Suppressor macrophage treated with lipopolysaccharide for 4 hours (primary cell): Measurements from ENCODE around the gene ARHGAP11A.

ENCODE experiments used
- DNase-seq: peaks from one replicate; pipeline ENCODE4 v3.0.0-alpha.2; 2020

The ARHGAP11A gene

DNA sequence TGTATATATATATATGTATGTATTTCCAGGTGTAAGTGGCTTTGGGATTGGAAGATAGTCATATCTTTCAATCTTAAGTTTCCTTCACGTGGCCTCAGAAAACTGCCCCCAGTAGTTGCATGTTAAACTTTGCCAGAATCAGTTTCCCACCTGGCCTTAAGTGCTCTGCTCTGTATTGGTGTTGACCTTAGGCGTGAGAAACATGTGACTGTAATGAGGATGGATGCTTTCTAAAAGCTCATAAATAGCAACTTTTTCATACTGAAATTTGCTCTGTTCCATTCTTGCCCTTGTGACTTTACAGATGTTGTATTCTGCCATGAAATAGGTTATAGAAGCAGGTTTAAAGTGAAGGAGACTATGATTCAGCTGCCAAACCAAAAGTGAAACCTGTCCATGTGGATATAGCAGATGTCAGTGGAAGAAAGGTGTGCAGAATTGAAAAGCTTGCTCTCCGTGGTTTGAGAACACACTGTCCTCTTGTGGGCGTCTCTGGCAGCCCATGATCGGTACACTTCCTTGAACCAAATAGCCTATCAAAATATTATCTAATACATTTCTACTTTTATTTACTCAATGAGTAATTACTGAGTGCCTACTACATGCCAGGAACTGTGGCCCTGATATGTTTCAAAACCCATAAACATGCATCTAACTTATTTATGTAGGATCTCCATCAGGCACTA is 42.0 kb downstream of the ARHGAP11A start:
- DNase-seq = no peak

DNA sequence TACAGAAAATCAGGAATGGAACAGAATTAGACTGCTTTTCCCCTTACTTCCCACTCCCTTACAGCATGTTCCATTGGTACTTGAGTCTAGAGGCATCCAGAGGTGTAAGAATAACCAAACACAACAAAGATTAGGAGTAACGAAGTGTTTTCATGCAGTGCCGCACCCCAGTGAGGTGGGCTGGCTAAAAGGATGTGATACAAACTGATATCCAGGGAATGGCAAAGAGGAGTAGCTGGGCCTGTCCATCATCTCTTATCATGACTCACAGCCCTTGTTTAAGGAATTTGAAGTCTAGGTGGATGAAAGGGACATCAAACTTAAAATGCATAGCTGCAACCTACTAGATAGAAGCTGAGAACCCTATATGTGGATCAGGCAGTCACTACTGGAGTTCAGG is 42.6 kb downstream of the ARHGAP11A start:
- DNase-seq = no peak

DNA sequence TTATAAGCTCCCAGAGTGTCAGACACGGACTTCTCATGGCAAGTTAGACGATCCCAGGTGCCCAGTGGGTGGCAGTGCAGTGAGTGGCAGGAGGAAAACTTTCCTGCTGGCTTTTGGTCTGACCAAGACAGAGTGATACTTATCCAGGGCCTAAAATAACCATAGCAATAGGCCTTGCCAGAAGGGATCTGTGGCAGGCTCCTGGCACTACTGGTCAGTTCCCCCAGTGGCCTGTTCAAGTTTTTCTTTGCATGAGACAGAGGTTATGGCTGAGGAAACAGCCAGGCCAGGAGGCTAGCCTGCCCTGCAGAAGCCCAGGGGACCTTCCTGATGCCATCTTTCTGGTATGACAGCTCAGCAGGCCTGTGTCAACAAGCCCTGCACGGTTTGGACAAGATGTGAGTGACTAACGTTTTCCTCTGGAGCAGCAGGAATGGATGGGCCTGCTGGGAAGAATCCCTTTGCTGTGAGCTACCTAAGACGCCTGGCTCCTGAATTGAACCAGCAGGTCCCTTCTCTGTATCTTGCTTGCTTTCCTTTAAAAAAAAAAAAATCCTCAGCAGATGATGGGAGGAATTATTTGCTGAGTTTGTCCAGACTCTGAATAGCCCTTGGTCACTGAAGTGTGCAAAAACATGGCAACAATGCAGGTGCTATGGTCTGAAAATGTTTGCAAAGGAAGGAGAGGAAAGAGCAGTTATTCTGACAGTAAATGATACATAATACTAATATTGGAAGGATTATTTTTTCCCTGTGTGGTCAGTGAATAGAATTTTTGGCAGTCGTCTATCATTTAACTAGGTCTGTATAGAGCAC is 44.2 kb downstream of the ARHGAP11A start:
- DNase-seq = no peak

DNA sequence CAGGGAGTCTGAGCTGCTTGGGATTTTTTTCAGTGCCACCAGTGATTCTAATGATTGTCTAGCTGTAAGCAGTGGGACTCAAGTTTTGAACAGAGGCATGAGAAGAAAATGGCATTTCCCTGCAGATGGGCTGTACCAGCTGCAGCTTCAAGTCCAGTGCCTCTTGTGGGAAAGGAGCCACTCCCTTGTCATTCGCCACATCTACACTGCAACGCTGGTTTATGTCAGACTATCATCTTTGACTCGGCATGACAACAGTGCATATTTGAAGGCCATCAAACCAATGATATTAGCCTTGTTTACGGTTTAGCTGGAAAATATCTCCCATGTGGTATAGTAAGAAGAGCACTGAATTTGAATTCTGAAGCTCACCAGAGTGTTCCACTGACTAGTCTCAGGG is 48.4 kb downstream of the ARHGAP11A start:
- no peak for DNase-seq

DNA sequence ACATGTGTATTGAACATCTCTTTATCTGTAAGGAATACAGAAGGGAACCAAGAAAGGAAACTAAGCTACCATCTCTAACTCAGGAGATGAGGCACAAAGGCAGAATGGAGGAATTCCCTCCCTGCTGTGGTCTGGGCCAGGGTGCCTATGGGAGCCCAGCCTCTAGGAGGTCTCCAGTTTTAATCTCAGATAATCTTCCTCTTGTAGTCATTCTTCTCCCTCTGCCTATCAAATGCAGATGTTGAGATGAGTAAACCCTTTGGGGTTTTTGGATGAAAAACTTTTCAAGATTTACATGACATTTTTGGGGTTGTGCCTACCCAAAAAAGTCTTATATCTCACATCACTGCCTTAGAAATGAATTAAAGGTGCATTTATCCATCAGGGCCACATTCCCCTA is 49.5 kb downstream of the ARHGAP11A start:
- DNase-seq = no peak

DNA sequence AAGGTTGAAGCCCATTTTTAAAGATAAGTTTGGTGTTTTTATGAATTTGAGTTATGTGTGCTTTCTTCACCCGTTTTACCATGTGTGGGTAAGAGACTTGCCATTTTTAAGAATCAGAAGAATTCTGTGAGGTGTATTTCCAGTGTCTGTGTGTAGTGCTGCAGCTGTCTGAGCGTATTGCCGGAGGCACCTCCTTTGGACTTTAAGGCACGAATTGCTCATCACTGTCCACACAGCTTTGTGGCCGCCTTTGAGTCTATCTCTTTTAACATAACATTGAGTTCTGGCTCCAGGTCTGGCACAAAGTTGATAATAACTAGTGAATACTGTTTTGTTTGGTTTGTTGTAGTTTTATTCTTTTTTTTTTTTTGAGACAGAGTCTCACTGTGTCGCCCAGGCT is 52.0 kb downstream of the ARHGAP11A start:
- DNase-seq = no peak

DNA sequence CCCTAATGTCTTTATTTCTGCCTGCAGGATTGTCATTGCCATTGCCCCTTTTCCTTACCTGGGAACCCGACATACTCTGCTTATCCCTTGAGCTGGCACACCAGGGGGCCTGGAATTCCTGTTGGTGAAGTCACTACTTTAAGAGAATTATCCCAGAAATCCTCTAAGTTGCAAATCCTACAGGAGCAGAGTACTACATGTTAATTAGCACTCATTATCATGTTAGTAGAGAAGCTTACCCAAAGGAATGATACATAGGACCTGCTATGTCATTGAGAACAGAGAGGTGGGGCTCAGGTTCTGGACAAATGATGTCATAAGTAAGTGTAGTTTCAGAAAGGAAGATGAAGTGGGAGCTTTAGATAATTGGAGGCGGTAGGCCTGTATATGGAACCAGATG is 53.6 kb downstream of the ARHGAP11A start:
- DNase-seq = no peak

DNA sequence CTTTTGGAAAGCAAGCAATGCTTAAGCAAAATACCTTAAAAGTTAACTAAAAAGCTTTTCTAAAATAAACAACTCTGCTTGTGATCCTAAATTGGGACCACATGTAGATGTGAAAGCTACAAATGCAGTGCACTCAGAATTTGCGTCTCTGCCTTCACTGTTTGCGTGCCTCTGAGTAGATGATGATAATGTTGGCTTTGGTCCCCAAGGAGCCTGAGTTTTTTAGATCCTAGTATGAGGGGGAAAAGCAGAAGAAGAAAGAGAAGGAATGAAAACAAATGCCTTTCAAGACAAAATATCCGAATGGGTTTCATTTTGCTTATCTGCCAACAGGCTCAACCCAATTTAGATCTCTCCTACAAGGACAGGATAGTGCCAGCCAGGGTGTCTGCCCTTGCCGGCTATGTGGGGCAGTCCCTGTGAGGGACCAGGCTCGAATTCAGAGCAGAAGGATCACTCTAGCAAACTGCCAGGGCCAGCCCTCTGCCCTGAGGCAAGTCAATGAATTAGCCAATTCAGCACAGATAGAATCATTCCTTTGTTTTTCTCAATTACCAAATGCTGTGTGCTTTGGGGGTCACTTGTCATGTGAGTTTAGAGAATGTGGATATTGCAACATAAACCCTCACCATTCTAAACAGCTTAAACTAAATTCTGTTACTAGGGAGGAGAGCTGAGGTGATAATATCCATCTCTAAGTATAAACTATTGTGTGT is 54.8 kb downstream of the ARHGAP11A start:
- no peak for DNase-seq

DNA sequence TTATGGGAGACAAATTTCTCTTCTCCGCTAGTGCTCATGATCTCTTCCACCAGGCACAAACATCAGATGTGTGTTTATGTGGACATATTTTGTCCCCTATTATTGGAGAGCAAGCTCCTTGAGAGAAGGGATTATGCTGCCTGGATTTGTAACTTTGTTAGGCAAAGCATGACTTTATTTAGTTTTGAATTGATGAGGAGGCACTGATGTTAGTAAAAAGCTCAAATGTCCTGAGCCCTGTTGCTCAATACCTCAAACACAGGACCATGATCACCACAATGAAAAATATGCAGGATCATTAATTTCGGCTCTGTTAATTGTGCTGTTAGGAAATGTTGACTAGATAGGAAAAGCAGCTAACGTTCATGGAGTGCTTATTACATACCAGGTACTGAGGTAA is 55.3 kb downstream of the ARHGAP11A start:
- no peak for DNase-seq

DNA sequence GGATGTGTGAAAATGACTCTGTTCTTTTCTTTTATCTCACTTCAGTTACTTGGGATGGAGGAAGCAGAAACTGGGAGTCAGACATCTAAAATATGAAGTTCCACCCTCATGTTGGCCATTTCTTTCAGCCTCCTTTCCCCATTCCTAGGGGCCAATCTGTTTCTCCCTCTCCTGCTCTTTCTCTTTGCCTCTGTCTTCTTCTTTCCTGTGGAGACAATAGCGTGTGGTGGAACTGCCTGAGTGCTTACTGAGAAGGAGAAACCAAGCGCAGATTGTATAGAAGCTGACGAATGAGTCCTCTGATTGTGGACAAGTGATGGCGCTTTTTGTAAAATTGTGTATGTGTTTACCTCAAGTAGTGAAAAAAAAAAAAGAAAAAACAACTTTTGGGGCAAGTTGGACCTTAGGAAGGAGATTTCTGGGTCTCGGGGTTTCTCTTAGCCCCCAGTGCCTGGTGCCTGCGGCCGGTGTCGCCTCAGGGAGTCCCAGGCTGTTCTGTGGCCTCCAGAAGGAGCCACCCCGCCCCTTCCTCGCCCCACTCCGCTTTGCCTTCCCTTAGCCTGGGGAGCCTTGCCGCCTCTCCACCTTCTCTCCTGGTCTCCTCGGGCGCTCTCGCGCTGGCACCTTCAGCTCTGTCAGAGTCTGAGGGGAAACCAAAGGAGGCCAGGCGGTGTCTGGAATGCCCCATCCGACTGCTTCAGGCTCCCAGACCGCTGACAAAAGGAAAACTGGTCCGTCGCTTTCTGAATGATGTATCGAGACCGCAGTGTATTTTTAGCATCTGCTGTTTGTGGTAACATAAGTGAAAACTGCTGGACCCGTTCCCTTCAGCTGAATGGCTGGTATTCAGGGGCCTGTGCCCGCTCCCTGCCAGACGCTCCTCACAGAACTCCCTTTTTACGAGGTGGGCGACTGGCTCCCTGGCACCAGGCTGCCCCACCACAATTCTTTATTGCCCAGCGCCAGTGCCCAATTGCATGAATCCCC is 56.3 kb downstream of the ARHGAP11A start:
- no peak for DNase-seq

DNA sequence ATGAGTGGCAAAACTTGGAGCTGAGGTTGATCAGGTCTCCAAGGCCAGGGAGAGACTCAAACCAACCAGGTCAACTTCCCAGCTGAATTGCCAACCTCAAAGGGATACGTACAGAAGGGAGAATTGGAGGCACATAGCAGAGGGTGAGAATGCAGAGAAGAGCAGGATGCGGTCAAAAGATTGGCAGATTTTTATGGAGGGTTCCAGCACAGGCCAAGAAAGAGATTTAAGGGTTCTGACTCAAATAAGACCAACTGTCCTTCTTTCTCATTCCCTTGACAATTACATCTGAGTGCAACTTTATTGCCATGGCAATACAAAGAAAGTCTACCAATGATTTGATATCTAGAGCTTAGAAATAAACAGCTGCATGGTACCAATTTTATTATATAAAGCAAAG is 59.4 kb downstream of the ARHGAP11A start:
- no peak for DNase-seq

DNA sequence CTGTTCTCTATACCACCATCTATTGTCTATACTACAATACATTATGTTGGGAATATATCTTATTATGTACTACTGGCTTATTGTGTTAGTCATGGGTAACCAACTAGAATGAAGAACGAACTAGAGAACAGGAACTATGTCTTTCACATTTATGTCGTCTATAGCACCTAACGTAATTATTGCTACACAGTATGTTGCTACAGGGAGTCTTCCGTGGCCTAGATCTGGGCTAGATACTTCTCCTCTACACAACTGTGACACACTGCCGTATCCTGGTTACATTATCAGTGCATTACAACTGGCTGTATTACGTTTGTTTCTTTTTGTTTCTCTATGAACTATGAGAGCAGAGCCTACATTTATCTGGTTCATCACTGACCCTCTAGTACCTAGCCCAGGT is 60.2 kb downstream of the ARHGAP11A start:
- peak; percentile 71 for DNase-seq

DNA sequence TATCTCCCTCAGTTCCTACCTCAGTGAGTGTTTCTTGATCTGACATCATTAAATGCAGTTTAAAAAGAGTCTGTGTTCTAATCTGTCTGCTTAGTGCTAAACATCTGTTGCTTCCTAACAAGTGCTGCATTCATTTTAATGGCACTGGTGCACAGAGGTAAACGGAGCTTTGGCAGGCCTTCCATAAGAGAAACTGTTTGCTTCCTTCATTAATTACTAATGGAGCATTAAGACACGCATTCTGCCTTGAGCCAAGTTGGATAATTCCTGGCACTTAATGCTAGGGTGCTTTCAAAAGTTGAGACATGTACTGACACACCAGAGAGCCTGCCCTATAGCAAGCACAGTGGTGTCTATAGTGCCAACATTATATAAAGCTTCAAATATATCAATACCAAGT is 60.9 kb downstream of the ARHGAP11A start:
- DNase-seq = no peak

DNA sequence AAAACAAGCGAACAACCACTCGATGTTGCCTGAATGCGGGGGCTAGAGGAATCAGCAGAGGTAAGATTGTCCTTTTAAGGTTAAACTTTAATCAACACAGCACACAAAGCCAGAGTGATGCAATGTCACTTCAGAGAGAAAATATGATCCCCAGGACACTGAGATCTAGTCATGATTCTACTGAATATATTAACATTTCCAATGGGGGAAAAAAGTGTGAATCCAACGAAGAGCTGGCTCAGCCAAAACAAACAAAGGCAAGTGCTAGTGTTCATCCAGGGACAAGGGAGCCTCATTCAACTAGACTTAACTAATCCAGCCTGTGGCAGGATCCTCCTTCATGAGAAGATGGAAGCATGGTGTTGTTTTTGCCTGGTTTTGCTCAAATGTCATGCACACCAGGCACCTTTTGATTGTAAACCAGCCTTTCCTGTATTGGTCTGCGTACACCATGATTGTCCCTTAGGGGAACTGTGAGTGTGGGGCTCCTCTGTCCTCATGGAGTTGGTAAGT is 62.0 kb downstream of the ARHGAP11A start:
- DNase-seq = no peak

DNA sequence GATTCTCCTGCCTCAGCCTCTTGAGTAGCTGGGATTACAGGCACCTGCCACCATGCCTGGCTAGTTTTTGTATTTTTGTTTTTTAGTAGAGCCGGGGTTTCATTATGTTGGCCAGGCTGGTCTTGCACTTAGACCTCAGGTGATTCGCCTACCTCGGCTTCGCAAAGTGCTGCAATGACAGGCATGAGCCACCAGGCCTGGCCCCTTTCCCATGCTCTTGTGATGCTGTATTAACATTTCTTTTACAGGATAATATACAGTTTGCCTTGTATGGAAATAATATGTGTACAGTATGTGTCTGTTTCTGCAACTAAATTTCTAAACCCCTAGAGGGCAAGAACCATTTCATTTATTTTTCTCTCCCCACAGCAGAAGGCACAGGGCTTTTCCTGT is 64.0 kb downstream of the ARHGAP11A start:
- no peak for DNase-seq

DNA sequence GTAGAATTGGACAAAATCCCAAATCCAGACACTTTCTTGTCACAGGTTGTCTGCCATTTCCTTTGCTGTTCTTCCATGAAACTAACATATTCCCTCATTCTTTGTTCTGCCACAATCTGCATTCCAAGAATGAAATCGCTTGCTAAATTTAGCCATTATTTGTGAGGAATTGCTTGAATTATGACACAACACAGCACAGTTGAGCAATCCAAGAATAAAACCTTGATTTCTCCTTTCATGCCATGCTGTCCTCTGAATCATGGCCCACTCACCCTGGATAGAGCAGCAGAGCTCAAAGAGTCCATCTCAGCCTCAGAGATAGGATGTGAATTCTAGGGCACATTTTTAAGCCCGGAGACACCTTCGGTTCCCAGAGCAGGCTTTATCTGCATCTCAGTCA is 67.3 kb downstream of the ARHGAP11A start:
- peak; percentile 83 for DNase-seq

DNA sequence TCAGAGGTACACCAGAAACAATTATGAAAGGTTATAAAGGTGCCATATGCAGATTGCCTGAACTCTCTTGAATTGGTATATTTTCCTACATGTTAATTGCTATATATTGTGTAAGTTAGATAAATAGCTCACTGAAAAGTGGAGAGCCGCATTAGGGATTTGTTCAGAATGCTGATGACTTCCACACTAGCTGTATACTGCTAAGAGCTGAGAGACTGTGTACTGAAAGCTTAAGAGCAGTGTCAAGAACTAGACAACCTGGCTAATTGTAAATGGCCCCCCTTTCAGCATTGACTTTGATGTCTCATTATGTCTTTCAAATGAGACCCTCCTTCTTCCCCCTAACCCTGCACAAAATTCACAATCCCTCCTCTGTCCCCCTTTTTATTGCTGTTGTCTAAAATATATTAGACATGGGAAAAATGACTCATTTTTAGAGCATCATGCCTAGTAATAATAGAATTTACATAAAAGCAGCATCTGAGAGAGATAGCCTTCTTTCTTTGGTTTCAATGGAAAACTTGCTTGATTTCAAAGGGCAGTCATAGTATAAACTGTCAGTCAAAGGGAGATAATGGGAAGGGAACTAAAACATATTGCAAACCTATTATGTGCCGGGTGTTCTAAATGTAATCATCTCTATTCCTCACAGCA is 67.8 kb downstream of the ARHGAP11A start:
- DNase-seq = peak; percentile 17

DNA sequence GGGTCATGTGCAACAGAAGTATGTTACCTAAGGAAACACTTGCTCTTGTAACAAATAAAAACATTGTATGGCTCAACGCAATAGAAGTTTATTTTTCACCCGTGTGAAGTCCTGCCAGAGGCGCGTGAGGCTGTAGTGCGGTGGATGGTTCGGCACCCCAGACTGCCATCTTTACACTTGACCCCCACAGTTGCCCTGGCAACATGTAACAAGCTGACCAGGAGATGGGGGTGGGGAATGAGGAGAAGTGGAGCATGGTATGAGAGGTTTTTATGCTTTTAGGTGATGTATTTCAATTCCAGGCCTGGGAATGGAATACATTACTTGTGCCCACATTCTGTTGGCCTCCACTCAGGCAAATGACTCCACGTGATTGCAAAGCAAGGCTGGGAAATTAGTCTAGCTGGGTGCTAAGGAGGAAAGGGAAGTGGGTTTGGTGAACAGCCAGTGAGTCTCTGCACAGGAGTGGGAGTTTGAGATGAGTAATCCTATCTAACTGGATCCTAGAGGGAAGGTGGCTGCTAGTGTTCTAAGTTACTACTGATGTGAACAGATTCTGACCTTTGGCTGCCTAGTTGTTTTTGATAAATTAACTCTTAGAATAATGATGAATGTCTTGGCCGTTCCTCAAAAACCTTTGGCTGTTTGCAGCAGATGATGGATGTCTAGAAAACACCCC is 68.7 kb downstream of the ARHGAP11A start:
- peak; percentile 90 for DNase-seq

DNA sequence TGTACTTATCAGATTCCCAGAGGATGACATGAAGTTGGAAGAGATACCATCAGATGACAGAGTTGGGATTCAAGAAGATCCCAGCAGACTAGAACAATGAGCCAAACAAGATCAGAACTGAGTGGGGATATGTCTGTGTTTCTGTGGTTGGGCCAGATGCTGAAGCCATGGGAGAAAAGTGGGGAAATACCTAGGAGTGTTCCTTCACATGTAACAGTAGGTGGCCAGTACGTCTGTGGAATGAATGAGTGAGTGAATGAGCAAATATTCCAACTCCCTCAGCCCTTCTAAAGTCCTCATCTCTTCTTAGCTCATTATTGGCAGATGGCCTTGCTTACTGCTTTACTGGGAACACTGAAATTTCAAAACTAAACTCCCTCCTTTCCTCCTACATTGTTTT is 70.3 kb downstream of the ARHGAP11A start:
- DNase-seq = no peak

DNA sequence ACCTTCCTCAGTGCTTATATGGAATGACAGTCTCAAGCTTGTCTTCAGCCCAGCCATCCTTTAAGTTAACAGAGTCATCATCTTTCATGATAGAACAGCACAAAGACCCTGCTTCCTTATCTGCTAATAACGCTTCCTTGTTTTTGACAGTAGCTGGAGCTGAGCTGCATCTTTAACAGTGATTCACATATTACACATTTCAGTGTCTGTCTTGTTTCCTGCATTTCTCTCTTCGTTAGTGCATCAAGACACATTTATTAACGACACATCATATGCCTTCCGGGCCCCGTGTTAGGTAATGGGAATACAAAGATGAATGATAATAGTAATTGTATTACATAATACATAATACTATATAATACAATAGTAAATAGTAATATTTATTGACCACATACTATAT is 72.3 kb downstream of the ARHGAP11A start:
- DNase-seq = peak; percentile 53

DNA sequence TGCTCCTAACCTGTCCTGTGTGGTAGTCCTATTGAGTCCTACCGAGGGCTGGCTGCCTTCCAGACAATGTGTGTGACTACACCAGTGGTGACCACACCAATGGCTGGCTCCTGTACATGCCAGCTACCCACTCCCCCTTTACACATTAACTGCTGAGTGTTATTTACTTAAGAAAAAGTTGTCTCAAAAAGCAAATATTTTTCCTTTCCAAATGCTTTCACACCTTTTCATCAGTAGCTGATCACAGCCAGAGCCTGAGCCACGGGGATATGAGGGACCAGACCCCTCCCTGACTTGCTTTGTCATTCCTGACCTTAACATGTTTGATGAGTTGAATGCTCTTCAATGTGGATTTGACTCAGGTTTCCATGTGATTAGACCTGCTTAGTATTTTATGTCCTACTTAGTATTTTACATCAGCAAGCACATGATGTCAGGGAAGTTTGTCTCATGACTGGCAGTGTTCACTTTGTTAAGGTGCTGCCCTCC is 72.9 kb downstream of the ARHGAP11A start:
- DNase-seq = peak; percentile 27
